Measurements from ENCODE around the gene LMF1.

The LMF1 gene

GRCh38 chr16:874366-875181 lies 96.2 kb downstream of the LMF1 start:
- Histone ChIP-seq H3K9me3 (ENCODE audit: control insufficient read depth in 2 of 2, low read length in 2 of 2) (no peaks in the 10 kb centered on the region), H3K36me3 (ENCODE audit: control insufficient read depth in 2 of 2, insufficient read depth in 2 of 2, low read length in 2 of 2) (peaks cover 0 to 1% of the 10 kb centered on the region in 2 donors), H3K27ac (ENCODE audit: low read depth in 2 of 2, low read length in 2 of 2) (no peak overlapping the region), H3K9ac (ENCODE audit: low read depth in 1 of 2, low read length in 2 of 2) (no peak overlapping the region), H3K4me3 (ENCODE audit: low read length in 2 of 2) (no peak overlapping the region), H3K4me1 (ENCODE audit: control insufficient read depth in 2 of 2, insufficient read depth in 2 of 2, low read length in 2 of 2) (no peaks in the 10 kb centered on the region), H3K27me3 (ENCODE audit: control insufficient read depth in 2 of 2, insufficient read depth in 2 of 2, low read length in 2 of 2) (no peaks in the 10 kb centered on the region)

DNA sequence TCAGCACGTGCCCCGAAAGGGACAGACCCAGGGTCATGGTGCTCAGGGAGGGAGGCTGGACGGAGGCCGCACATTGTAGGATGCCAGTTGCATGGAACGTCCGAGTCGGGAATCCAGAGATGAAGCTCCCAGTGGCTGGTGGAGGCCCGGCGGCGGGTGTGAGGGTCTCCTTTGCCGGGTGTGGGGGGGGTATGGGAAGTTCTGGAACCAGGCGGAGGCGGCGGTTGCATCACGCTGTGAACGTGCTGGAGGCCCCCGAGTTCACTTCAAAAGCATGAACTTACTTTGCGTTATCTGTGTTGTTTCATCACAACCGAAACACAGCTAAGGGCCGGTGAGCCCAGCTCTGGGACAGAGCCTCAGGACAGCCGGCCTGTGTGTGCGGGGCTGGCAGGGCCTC lies 96.9 kb downstream of the LMF1 start:
- H3K27ac ChIP-seq (ENCODE audit: low read depth in 2 of 2, low read length in 2 of 2): no peak overlapping the region
- H3K4me1 ChIP-seq (ENCODE audit: control insufficient read depth in 2 of 2, insufficient read depth in 2 of 2, low read length in 2 of 2): no peaks in the 10 kb centered on the region
- H3K9ac ChIP-seq (ENCODE audit: low read depth in 1 of 2, low read length in 2 of 2): no peak overlapping the region
- no peaks in the 10 kb centered on the region for H3K27me3 ChIP-seq (ENCODE audit: control insufficient read depth in 2 of 2, insufficient read depth in 2 of 2, low read length in 2 of 2)
- no peak overlapping the region for H3K4me3 ChIP-seq (ENCODE audit: low read length in 2 of 2)
- peaks cover 0 to 1% of the 10 kb centered on the region in 2 donors for H3K36me3 ChIP-seq (ENCODE audit: control insufficient read depth in 2 of 2, insufficient read depth in 2 of 2, low read length in 2 of 2)
- no peaks in the 10 kb centered on the region for H3K9me3 ChIP-seq (ENCODE audit: control insufficient read depth in 2 of 2, low read length in 2 of 2)

DNA sequence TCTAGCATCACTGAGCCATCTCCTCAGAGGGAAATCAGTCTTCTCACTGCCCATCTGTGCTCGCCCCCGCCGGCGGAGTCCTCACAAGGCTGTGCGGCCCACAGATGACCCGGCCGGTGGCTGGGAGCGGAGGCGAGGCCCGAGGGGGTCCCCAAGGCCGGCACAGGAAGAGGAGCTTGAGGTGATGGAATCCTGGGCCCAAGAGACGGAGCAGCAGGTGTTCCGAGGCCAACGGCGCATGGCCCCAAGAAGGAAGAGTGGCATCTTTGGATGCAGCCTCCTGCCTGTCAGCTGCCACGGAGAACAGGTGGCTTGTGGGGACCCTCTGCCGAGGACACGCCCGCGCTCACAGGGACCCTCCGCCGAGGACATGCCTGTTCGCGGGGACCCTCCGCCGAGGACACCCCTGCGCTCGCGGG lies 97.5 kb downstream of the LMF1 start:
- Histone ChIP-seq H3K9ac (ENCODE audit: low read depth in 1 of 2, low read length in 2 of 2) (no peak overlapping the region), H3K27me3 (ENCODE audit: control insufficient read depth in 2 of 2, insufficient read depth in 2 of 2, low read length in 2 of 2) (no peaks in the 10 kb centered on the region), H3K4me1 (ENCODE audit: control insufficient read depth in 2 of 2, insufficient read depth in 2 of 2, low read length in 2 of 2) (no peaks in the 10 kb centered on the region), H3K27ac (ENCODE audit: low read depth in 2 of 2, low read length in 2 of 2) (no peak overlapping the region), H3K9me3 (ENCODE audit: control insufficient read depth in 2 of 2, low read length in 2 of 2) (no peaks in the 10 kb centered on the region), H3K4me3 (ENCODE audit: low read length in 2 of 2) (no peak overlapping the region), H3K36me3 (ENCODE audit: control insufficient read depth in 2 of 2, insufficient read depth in 2 of 2, low read length in 2 of 2) (peaks cover 0 to 1% of the 10 kb centered on the region in 2 donors)

DNA sequence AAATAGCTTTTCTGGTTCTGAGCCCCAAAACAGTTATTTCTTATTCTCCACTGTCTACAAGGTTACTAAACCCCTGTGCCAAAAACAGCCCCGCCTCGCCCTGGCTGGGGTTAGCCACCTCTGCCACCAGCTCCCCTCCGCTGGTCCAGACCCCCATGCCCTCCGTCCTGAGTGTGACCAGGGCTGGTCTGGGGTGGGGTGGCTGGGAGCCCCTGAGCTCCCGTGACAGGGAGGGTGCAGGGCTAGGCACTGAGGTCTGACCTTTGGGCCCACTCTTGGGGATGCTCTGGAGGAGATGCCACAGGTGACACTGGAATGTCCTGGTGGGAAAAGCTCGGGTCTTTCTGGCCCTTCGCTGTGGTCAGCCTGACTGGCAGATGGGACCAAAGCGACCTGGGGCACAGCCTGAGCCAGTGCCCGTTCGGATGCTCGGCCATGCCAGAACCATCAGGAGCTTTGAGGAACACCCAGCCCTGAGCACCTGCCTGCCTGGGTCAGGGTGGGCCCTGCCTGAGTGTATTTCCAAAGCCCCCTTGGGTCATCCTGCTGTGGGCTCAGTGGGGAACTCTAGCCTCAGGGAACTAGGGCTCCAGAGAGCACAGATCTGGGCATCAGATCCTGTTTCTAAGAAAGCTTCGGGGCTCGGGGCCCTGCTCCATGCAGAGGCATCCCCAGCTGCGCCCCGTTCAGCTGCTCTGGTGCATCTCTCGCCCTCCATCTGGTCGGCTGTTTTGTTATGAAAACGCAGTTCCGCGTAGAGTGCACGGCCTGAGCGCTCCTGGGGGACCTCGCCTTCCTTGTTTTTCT lies 98.1 kb downstream of the LMF1 start:
- no peaks in the 10 kb centered on the region for H3K4me1 ChIP-seq (ENCODE audit: control insufficient read depth in 2 of 2, insufficient read depth in 2 of 2, low read length in 2 of 2)
- H3K4me3 ChIP-seq (ENCODE audit: low read length in 2 of 2): no peak overlapping the region
- no peak overlapping the region for H3K27ac ChIP-seq (ENCODE audit: low read depth in 2 of 2, low read length in 2 of 2)
- no peak overlapping the region for H3K9ac ChIP-seq (ENCODE audit: low read depth in 1 of 2, low read length in 2 of 2)
- no peaks in the 10 kb centered on the region for H3K27me3 ChIP-seq (ENCODE audit: control insufficient read depth in 2 of 2, insufficient read depth in 2 of 2, low read length in 2 of 2)
- H3K9me3 ChIP-seq (ENCODE audit: control insufficient read depth in 2 of 2, low read length in 2 of 2): no peaks in the 10 kb centered on the region
- peaks cover 0 to 1% of the 10 kb centered on the region in 2 donors for H3K36me3 ChIP-seq (ENCODE audit: control insufficient read depth in 2 of 2, insufficient read depth in 2 of 2, low read length in 2 of 2)

DNA sequence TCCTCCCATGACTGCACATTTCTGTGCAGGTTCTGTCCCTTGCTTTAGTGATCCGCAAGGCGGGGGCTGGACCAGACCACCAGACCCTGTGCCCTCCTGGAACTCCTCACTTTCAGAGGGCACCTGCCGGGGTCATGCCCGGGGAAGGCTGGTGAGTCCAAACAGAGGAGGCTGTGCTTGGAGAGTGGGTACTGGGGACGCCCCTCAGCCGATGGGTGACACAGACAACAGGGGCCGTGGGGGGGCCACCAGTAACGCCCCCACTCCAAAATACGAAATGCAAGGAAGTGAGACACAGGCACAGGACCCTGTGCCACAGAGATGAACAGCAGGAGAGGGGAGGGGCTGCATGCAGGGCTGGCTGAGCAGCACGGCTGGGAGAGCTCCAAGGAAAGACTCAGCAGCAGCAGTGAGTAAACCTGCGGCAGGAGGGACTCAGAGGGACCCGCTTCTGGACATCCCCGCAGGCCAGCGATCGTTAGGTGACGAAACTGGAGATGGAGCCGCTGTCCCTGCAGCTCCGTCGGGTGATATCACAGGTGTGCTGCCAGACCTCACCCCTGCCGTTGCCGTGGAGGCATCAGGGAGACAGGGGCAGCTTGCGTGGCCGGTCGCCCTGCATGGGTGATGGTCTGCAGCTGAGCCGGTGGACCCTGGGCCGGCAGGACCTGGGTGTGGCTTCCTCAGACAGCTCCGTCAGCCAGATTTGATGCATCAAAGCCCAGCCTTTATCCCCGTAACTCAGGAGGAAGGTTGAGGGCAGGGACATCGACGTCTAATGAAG lies 99.0 kb downstream of the LMF1 start:
- Histone ChIP-seq H3K4me1 (ENCODE audit: control insufficient read depth in 2 of 2, insufficient read depth in 2 of 2, low read length in 2 of 2) (no peaks in the 10 kb centered on the region), H3K36me3 (ENCODE audit: control insufficient read depth in 2 of 2, insufficient read depth in 2 of 2, low read length in 2 of 2) (peaks cover 0 to 1% of the 10 kb centered on the region in 2 donors), H3K27ac (ENCODE audit: low read depth in 2 of 2, low read length in 2 of 2) (no peak overlapping the region), H3K4me3 (ENCODE audit: low read length in 2 of 2) (no peak overlapping the region), H3K9ac (ENCODE audit: low read depth in 1 of 2, low read length in 2 of 2) (no peak overlapping the region), H3K9me3 (ENCODE audit: control insufficient read depth in 2 of 2, low read length in 2 of 2) (no peaks in the 10 kb centered on the region), H3K27me3 (ENCODE audit: control insufficient read depth in 2 of 2, insufficient read depth in 2 of 2, low read length in 2 of 2) (no peaks in the 10 kb centered on the region)

GRCh38 chr16:870856-871561 lies 99.8 kb downstream of the LMF1 start:
- Histone ChIP-seq H3K36me3 (ENCODE audit: control insufficient read depth in 2 of 2, insufficient read depth in 2 of 2, low read length in 2 of 2) (peaks cover 0 to 1% of the 10 kb centered on the region in 2 donors), H3K9me3 (ENCODE audit: control insufficient read depth in 2 of 2, low read length in 2 of 2) (no peaks in the 10 kb centered on the region), H3K9ac (ENCODE audit: low read depth in 1 of 2, low read length in 2 of 2) (no peak overlapping the region), H3K27ac (ENCODE audit: low read depth in 2 of 2, low read length in 2 of 2) (no peak overlapping the region), H3K4me1 (ENCODE audit: control insufficient read depth in 2 of 2, insufficient read depth in 2 of 2, low read length in 2 of 2) (no peaks in the 10 kb centered on the region), H3K4me3 (ENCODE audit: low read length in 2 of 2) (no peak overlapping the region), H3K27me3 (ENCODE audit: control insufficient read depth in 2 of 2, insufficient read depth in 2 of 2, low read length in 2 of 2) (no peaks in the 10 kb centered on the region)

DNA sequence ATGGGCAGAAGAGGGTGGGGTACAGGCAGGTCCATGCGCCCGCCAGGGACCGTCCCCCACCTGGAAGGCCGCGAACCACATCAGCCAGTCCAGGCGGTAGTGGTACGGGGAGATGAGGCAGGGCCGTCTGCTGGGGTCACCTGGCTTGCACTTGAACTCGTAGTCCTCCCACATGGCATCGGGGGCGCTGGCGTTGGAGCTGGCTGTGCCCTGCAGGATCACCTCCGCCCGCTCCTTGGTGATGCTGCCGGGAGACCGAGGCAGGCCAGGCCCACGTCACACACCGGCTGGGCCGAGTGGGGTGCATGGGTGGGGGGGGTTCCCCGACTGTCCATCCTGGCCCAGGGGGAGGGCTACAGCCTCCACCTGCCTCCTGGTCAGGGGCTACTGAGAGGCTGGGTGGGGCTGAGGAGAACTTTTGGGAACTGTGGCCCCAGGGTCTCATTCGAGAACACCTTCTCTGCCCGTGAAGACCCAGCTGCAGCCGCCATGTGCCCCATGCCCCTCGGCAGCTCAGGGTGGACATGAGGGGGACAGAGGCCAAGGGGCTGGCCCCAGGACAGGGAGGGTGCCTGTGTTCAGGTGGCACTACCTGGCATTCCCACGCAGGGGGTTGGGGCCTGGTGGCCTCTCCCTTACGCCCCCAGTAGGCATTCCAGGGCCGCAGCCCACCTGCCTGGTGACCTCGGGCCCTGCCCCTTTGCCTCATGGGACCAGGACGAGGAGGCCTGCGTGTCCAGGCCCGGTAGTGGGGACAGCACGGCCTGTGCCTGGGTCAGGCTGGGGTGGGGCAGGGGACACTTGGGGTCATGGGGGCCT lies 100.8 kb downstream of the LMF1 start:
- peaks cover 0 to 1% of the 10 kb centered on the region in 2 donors for H3K36me3 ChIP-seq (ENCODE audit: control insufficient read depth in 2 of 2, insufficient read depth in 2 of 2, low read length in 2 of 2)
- no peaks in the 10 kb centered on the region for H3K9me3 ChIP-seq (ENCODE audit: control insufficient read depth in 2 of 2, low read length in 2 of 2)
- H3K27me3 ChIP-seq (ENCODE audit: control insufficient read depth in 2 of 2, insufficient read depth in 2 of 2, low read length in 2 of 2): no peaks in the 10 kb centered on the region
- no peak overlapping the region for H3K27ac ChIP-seq (ENCODE audit: low read depth in 2 of 2, low read length in 2 of 2)
- peaks cover 0 to 2% of the 10 kb centered on the region in 2 donors for H3K4me1 ChIP-seq (ENCODE audit: control insufficient read depth in 2 of 2, insufficient read depth in 2 of 2, low read length in 2 of 2)
- H3K4me3 ChIP-seq (ENCODE audit: low read length in 2 of 2): no peak overlapping the region
- no peak overlapping the region for H3K9ac ChIP-seq (ENCODE audit: low read depth in 1 of 2, low read length in 2 of 2)

GRCh38 chr16:868846-869822 lies 101.7 kb downstream of the LMF1 start:
- Histone ChIP-seq H3K9me3 (ENCODE audit: control insufficient read depth in 2 of 2, low read length in 2 of 2) (no peaks in the 10 kb centered on the region), H3K27ac (ENCODE audit: low read depth in 2 of 2, low read length in 2 of 2) (no peak overlapping the region), H3K27me3 (ENCODE audit: control insufficient read depth in 2 of 2, insufficient read depth in 2 of 2, low read length in 2 of 2) (no peaks in the 10 kb centered on the region), H3K9ac (ENCODE audit: low read depth in 1 of 2, low read length in 2 of 2) (no peak overlapping the region), H3K4me1 (ENCODE audit: control insufficient read depth in 2 of 2, insufficient read depth in 2 of 2, low read length in 2 of 2) (peaks cover 0 to 2% of the 10 kb centered on the region in 2 donors), H3K4me3 (ENCODE audit: low read length in 2 of 2) (no peak overlapping the region), H3K36me3 (ENCODE audit: control insufficient read depth in 2 of 2, insufficient read depth in 2 of 2, low read length in 2 of 2) (peaks cover 0 to 1% of the 10 kb centered on the region in 2 donors)
